HCT116 (cell line): ENCODE data around the gene NPS. TPM values are rescaled to one million over a fixed set of nuclear protein-coding genes. Genes with fewer than 3 reads are reported as not detected.

Experiments
- ATAC-seq: fragments of 200-7000 bp; cut with Tn5 transposase; 2 replicates; pipeline ENCODE4 v1.9.1; 2020; ENCODE audit warnings: mild to moderate bottlenecking, moderate library complexity
- BruUV-seq: library from RNA; stranded (reverse); fragments of 400-500 nt; replicated peaks from 2 replicates; lab custom pipeline; 2021; lab: Mats Ljungman, UMichigan
- CTCF ChIA-PET: fragments of 300-600 bp; sonication (Branson Sonifier 250); formaldehyde crosslinking; loops from one replicate; lab custom pipeline; 2021; ENCODE audit warnings: antibody characterized with exemption; lab: Charles Lee
- POLR2A ChIA-PET: fragments of 300-600, 350-600 bp; sonication (Branson Sonifier 250); formaldehyde crosslinking; loops from one replicate; lab custom pipeline; 2021; ENCODE audit warnings: antibody characterized with exemption; lab: Charles Lee
- RAD21 ChIA-PET, 2 experiments: fragments of 300-600 bp; sonication (Branson Sonifier 250); formaldehyde crosslinking; loops; one replicate each; lab custom pipeline; 2023; ENCODE audit warnings: low total read pairs in 2 of 2; ENCODE audit not compliant: uncharacterized antibody in 2 of 2, unreplicated experiment in 2 of 2, low non-redundant PET in 1 of 2; lab: Charles Lee
- DNase-seq: peaks from one replicate; pipeline ENCODE4 v3.0.0-alpha.2; 2010; ENCODE audit warnings: low read depth, low spot score
- H2AFZ ChIP-seq: fragments of 200-600 bp; shearing (Covaris generic), sonication (generic); 2 replicates; pipeline ENCODE4 v1.6.1; 2017; ENCODE audit warnings: low read depth, mixed run types, mixed read lengths, antibody characterized with exemption, low read length; ENCODE audit not compliant: poor library complexity, severe bottlenecking
- H3K27ac ChIP-seq: 2 replicates; pipeline ENCODE4 v1.5.1; 2012; ENCODE audit warnings: low read depth, low read length
- H3K27me3 ChIP-seq: fragments of 200-600 bp; sonication (generic); 2 replicates; pipeline ENCODE4 v1.6.1; 2016; ENCODE audit warnings: mixed run types, low read length, mixed read lengths; ENCODE audit not compliant: insufficient read depth
- H3K36me3 ChIP-seq, 2 experiments: fragments of 200-500 bp in 1 of 2; fragments of 200-600 bp in 1 of 2; sonication (Bioruptor generic) in 1 of 2; sonication (generic) in 1 of 2; 2 replicates each; pipeline versions ENCODE4 v1.5.1 to v1.6.1; 2014 to 2016; ENCODE audit warnings: low read length in 2 of 2, inconsistent platforms in 1 of 2, mixed read lengths in 1 of 2, mixed run types in 1 of 2; ENCODE audit not compliant: insufficient read depth in 2 of 2, control insufficient read depth in 1 of 2
- H3K4me1 ChIP-seq, 2 experiments: fragments of 200-600 bp in 1 of 2; sonication (generic) in 1 of 2; 2 replicates each; pipeline versions ENCODE4 v1.5.1 to v1.6.1; 2012 to 2017; ENCODE audit warnings: low read length in 2 of 2, inconsistent platforms in 1 of 2, mild to moderate bottlenecking in 1 of 2, mixed read lengths in 1 of 2, mixed run types in 1 of 2, moderate library complexity in 1 of 2; ENCODE audit not compliant: insufficient read depth in 2 of 2, control insufficient read depth in 1 of 2
- H3K4me2 ChIP-seq: fragments of 200-600 bp; sonication (generic); 2 replicates; pipeline ENCODE4 v1.6.1; 2017; ENCODE audit warnings: mixed run types, low read length, mixed read lengths
- H3K4me3 ChIP-seq, 2 experiments: fragments of 200-600 bp in 1 of 2; sonication (generic) in 1 of 2; replicated peaks in 1 of 2; 2 replicates each; pipeline ENCODE4 v1.5.1; 2011 to 2016; ENCODE audit warnings: low read length in 2 of 2, control low read depth in 1 of 2, low read depth in 1 of 2, mild to moderate bottlenecking in 1 of 2, mixed read lengths in 1 of 2, mixed run types in 1 of 2
- H3K79me2 ChIP-seq: fragments of 200-600 bp; sonication (generic); 2 replicates; pipeline ENCODE4 v1.6.1; 2017; ENCODE audit warnings: mild to moderate bottlenecking, mixed run types, low read length, moderate library complexity, mixed read lengths; ENCODE audit not compliant: insufficient read depth
- H3K9ac ChIP-seq: fragments of 200-600 bp; sonication (generic); 2 replicates; pipeline ENCODE4 v1.6.1; 2016; ENCODE audit warnings: low read length, mixed read lengths
- H3K9me2 ChIP-seq: fragments of 200-600 bp; sonication (generic), shearing (Covaris generic); 2 replicates; pipeline ENCODE4 v1.6.1; 2017; ENCODE audit warnings: mixed run types, mild to moderate bottlenecking, moderate library complexity; ENCODE audit not compliant: insufficient read depth
- H3K9me3 ChIP-seq, 2 experiments: fragments of 200-500 bp in 1 of 2; fragments of 200-600 bp in 1 of 2; sonication (Bioruptor generic) in 1 of 2; sonication (generic) in 1 of 2; 2 replicates each; pipeline ENCODE4 v1.6.1; 2014 to 2017; ENCODE audit warnings: low read length in 2 of 2, mixed read lengths in 2 of 2, inconsistent platforms in 1 of 2, low read depth in 1 of 2, mild to moderate bottlenecking in 1 of 2, mixed run types in 1 of 2, moderate library complexity in 1 of 2; ENCODE audit not compliant: control insufficient read depth in 1 of 2, insufficient read depth in 1 of 2
- H4K20me1 ChIP-seq: fragments of 200-600 bp; sonication (generic), shearing (Covaris generic); 2 replicates; pipeline ENCODE4 v1.6.1; 2017; ENCODE audit warnings: mixed run types, mild to moderate bottlenecking, moderate library complexity; ENCODE audit not compliant: insufficient read depth
- CBX3 ChIP-seq: IDR thresholded peaks from 2 replicates; pipeline ENCODE4 v1.6.1; 2012; ENCODE audit warnings: low read depth
- RAD21 ChIP-seq: IDR thresholded peaks from 2 replicates; pipeline ENCODE4 v1.6.1; 2012; ENCODE audit warnings: low read depth, mild to moderate bottlenecking
- REST ChIP-seq: IDR thresholded peaks from 2 replicates; pipeline ENCODE4 v1.6.1; 2012; ENCODE audit warnings: low read depth
- SIN3A ChIP-seq: IDR thresholded peaks from 2 replicates; pipeline ENCODE4 v1.6.1; 2012; ENCODE audit warnings: low read depth
- SP1 ChIP-seq: IDR thresholded peaks from 2 replicates; pipeline ENCODE4 v1.6.1; 2012; ENCODE audit warnings: low read depth
- YY1 ChIP-seq: IDR thresholded peaks from 2 replicates; pipeline ENCODE4 v1.6.1; 2011; ENCODE audit warnings: low read length, low read depth, moderate library complexity, mild to moderate bottlenecking; ENCODE audit not compliant: insufficient replicate concordance; ENCODE audit errors: extremely low read depth
- ZFX ChIP-seq: fragments of 450-650 bp; IDR thresholded peaks from 2 replicates; pipeline ENCODE4 v1.6.1; 2017
- intact Hi-C: fragments of 100-400 bp; cut with micrococcal nuclease; formaldehyde crosslinking; loops from 2 replicates; pipeline ENCODE4 v1.10.0; 2022
- total RNA-seq: library from RNA; stranded (reverse); gene quantifications from one replicate; pipeline ENCODE4 v1.2.1, GENCODE V29; 2021; ENCODE audit not compliant: unreplicated experiment
- TF ChIP-seq, protein P1 (sequence below), 3 experiments: fragments of 200-600 bp in 1 of 3; sonication (generic) in 1 of 3; IDR thresholded peaks in 2 of 3; conservative IDR thresholded peaks in 1 of 3; 2 replicates each; pipeline ENCODE4 v1.5.1; 2012 to 2017; ENCODE audit warnings: low read depth in 2 of 3, low read length in 2 of 3, antibody characterized with exemption in 1 of 3, borderline replicate concordance in 1 of 3, control low read depth in 1 of 3, mild to moderate bottlenecking in 1 of 3, mixed read lengths in 1 of 3, mixed run types in 1 of 3, moderate library complexity in 1 of 3; ENCODE audit not compliant: insufficient read depth in 1 of 3

The NPS gene
- total RNA-seq, 1 experiment from 2014 or later: not detected

DNA sequence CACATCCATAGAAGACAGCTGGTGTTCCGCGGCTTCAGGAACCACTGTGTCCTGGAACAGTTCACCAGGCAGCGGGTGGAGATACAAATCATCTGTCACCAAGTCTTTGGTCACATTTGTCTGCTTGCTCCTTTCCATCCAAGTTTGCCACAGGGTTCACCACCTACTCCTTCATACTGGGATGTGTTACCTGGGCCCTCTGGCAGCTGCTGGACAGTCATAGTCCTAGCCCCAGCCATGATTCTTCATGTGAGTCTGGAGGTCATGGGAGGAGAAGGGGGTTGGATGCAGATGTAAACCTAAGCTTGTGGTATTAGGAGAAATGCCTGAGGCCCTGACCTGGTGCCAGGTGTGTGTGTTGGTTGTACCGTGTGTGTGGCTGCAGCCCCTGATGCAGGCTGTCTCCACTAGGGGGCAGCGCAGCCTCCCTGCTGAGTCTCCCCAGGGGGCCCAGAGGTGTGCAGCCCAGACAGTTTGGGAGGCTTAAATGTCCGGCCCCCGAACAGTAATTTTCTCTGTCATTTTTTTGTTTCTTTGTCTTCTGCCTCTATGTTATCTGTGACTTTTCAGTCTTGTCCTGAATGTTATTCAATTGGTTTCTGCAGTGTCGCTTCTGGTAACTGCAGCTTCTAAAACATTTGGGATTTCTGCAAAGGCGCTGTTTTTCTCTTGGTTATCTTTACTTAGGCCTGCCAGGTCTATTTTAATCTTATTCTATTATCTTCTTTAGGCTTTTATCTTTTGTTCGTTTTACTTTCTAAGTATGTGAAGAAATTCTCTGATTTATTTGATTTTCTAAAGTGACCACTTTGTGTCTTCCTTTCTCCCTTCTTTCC lies 14.8 kb downstream of the NPS start:
- ATAC-seq (peak; percentile 87), DNase-seq (peak; percentile 24)
- BruUV-seq: no TSS peak
- Histone ChIP-seq H3K9me2 (no peaks in the 10 kb centered on the region), H2AFZ (no peak overlapping the region), H3K27me3 (peaks cover 52% of the 10 kb centered on the region), H3K27ac (no peak overlapping the region), H3K4me3 (no peak overlapping the region), H4K20me1 (no peaks in the 10 kb centered on the region), H3K9me3 (no peaks in the 10 kb centered on the region), H3K4me1 (no peaks in the 10 kb centered on the region), H3K36me3 (no peaks in the 10 kb centered on the region), H3K4me2 (no peak overlapping the region), H3K9ac (no peak overlapping the region), H3K79me2 (no peaks in the 10 kb centered on the region)
- CTCF ChIA-PET: interaction anchor here (0.6 to 2.4 kb wide), 4 partner anchors 11 to 676 kb away, joined by 3 to 16 read pairs (median 4); no protein-coding TSS in a partner anchor
- POLR2A ChIA-PET: no interaction called here
- intact Hi-C loops: loop anchor here (1.0 kb wide), 2 partner anchors 249 to 290 kb away; no protein-coding TSS in a partner anchor
- RAD21 ChIA-PET: no interaction called here
- TF ChIP-seq, protein P1, sequence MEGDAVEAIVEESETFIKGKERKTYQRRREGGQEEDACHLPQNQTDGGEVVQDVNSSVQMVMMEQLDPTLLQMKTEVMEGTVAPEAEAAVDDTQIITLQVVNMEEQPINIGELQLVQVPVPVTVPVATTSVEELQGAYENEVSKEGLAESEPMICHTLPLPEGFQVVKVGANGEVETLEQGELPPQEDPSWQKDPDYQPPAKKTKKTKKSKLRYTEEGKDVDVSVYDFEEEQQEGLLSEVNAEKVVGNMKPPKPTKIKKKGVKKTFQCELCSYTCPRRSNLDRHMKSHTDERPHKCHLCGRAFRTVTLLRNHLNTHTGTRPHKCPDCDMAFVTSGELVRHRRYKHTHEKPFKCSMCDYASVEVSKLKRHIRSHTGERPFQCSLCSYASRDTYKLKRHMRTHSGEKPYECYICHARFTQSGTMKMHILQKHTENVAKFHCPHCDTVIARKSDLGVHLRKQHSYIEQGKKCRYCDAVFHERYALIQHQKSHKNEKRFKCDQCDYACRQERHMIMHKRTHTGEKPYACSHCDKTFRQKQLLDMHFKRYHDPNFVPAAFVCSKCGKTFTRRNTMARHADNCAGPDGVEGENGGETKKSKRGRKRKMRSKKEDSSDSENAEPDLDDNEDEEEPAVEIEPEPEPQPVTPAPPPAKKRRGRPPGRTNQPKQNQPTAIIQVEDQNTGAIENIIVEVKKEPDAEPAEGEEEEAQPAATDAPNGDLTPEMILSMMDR (IDR thresholded peaks at IDR 0.05 in 2 of 3, conservative IDR thresholded peaks at IDR 0.05 in 1 of 3; ENCODE audit: borderline replicate concordance in 1 of 3, insufficient read depth in 1 of 3, low read depth in 2 of 3, low read length in 2 of 3): peak; percentile 55 to 99 (median 98); a peak in 5 of 6 replicates
- TF ChIP-seq RAD21: peak; percentile 51
- TF ChIP-seq CBX3: no peak
- no peak for TF ChIP-seq SIN3A
- TF ChIP-seq REST: no peak
- no peak for TF ChIP-seq YY1
- TF ChIP-seq SP1: no peak
- no peak for TF ChIP-seq ZFX
